Glomerular visceral epithelial cell (primary cell): ENCODE measurements around the gene TXN2.
"Not testable (repeated sequence)": the region's sequence is repeated elsewhere in the genome, so short reads cannot be mapped to it uniquely, and the experiment has no call there.

Experiments
- DNase-seq: peaks from one replicate; pipeline ENCODE4 v3.0.0-alpha.2; 2016; ENCODE audit errors: extremely low spot score

TXN2 gene

GRCh38 chr22:36481393-36482168 is at the start of gene TXN2:
Gene TXN2 (minus strand): TSS chr22:36481640. CDS start chr22:36480837, 803 bp downstream.
- DNase-seq, result peak; percentile 95

GRCh38 chr22:36528795-36529751 is 47.6 kb upstream of the TXN2 start, which contains the start of gene EIF3D:
Gene EIF3D (minus strand): TSS chr22:36529166. CDS start chr22:36526121, 3,045 bp downstream.
- DNase-seq, result peak; percentile 99

GRCh38 chr22:36528341-36528740 is 46.9 kb upstream of the TXN2 start:
- no peak for DNase-seq

GRCh38 chr22:36522662-36523061 is 41.2 kb upstream of the TXN2 start:
- no peak for DNase-seq

GRCh38 chr22:36520423-36520822 is 39.0 kb upstream of the TXN2 start:
- no peak for DNase-seq

- not testable (repeated sequence) for DNase-seq
These were observed 38.5 kb upstream of the TXN2 start for GRCh38 chr22:36519906-36520305.

- no peak for DNase-seq
These were observed 33.3 kb upstream of the TXN2 start for GRCh38 chr22:36514766-36515165.

- DNase-seq, result no peak
These were observed 31.6 kb upstream of the TXN2 start for GRCh38 chr22:36512991-36513390.

GRCh38 chr22:36512333-36512732 is 30.9 kb upstream of the TXN2 start:
- DNase-seq, result no peak

GRCh38 chr22:36510966-36511881 is 29.8 kb upstream of the TXN2 start:
- peak; percentile 49 for DNase-seq

- DNase-seq, result no peak
These were observed 28.9 kb upstream of the TXN2 start for GRCh38 chr22:36510384-36510783.

- DNase-seq, result no peak
These were observed 26.1 kb upstream of the TXN2 start for GRCh38 chr22:36507518-36508010.

- DNase-seq, result peak; percentile 68
These were observed 25.4 kb upstream of the TXN2 start, which contains the start of gene FOXRED2 for GRCh38 chr22:36506637-36507517. Gene FOXRED2 (minus strand): TSS chr22:36507040. CDS start chr22:36506422, 618 bp downstream.

GRCh38 chr22:36505998-36506635 is 24.7 kb upstream of the TXN2 start:
- DNase-seq, result no peak

GRCh38 chr22:36497910-36498665 is 16.6 kb upstream of the TXN2 start:
- no peak for DNase-seq

- DNase-seq, result no peak
These were observed 12.3 kb upstream of the TXN2 start for GRCh38 chr22:36493690-36494110.

GRCh38 chr22:36492109-36492508 is 10.7 kb upstream of the TXN2 start:
- DNase-seq, result no peak

- DNase-seq, result no peak
These were observed 9.7 kb upstream of the TXN2 start for GRCh38 chr22:36491155-36491554.
